ENCODE data around the gene TMEM43.

DNA sequence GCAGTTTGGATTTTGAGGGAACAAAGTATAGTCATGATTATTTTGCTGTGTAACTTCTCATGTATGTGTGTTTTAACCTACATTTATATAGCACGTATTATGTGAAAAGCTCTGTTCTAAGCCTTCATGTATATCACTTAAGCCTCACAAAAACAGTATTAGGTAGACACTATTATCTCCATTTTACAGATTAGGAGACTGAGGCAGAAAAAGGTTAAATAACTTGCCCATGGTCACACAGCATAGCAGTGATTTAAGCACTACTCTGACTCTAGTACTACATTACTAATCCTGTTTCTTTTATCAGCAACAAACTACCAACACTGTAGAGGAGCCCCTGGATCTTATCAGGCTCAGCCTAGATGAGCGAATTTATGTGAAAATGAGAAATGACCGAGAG lies 56.4 kb downstream of the TMEM43 start:
- TF ChIP-seq POLR2A (IDR thresholded peaks at IDR 0.05; ENCODE audit: extremely low read depth, insufficient read length) = no peak
- TF ChIP-seq, protein P1, sequence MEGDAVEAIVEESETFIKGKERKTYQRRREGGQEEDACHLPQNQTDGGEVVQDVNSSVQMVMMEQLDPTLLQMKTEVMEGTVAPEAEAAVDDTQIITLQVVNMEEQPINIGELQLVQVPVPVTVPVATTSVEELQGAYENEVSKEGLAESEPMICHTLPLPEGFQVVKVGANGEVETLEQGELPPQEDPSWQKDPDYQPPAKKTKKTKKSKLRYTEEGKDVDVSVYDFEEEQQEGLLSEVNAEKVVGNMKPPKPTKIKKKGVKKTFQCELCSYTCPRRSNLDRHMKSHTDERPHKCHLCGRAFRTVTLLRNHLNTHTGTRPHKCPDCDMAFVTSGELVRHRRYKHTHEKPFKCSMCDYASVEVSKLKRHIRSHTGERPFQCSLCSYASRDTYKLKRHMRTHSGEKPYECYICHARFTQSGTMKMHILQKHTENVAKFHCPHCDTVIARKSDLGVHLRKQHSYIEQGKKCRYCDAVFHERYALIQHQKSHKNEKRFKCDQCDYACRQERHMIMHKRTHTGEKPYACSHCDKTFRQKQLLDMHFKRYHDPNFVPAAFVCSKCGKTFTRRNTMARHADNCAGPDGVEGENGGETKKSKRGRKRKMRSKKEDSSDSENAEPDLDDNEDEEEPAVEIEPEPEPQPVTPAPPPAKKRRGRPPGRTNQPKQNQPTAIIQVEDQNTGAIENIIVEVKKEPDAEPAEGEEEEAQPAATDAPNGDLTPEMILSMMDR (IDR thresholded peaks at IDR 0.05; ENCODE audit: low read depth, low read length) = no peak
- TF ChIP-seq MYC (IDR thresholded peaks at IDR 0.05; ENCODE audit: low read depth, low read length) = no peak
- TF ChIP-seq, protein P2, sequence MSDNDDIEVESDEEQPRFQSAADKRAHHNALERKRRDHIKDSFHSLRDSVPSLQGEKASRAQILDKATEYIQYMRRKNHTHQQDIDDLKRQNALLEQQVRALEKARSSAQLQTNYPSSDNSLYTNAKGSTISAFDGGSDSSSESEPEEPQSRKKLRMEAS (IDR thresholded peaks at IDR 0.05; ENCODE audit: low read depth, low read length) = no peak

Data from NB4 (cell line).